OCI-LY3 (cell line): ENCODE data around the gene ARHGAP42.

Experiments
- CTCF ChIP-seq: fragments of 200-600, 300-600 bp; sonication (generic); IDR thresholded peaks from 2 replicates; pipeline ENCODE4 v1.5.1; 2014; ENCODE audit warnings: antibody characterized with exemption, low read length, low read depth
- EZH2phosphoT487 ChIP-seq: fragments of 200-600 bp; shearing (Covaris generic); IDR thresholded peaks from 2 replicates; pipeline ENCODE4 v1.6.1; 2018; ENCODE audit warnings: antibody characterized with exemption, mixed run types, low read depth

GRCh38 chr11:101031713-101032112 is 344.6 kb downstream of the ARHGAP42 start:
- TF ChIP-seq CTCF (no peak), EZH2phosphoT487 (no peak)
